ENCODE results near the gene LRRC61.
"Not testable (repeated sequence)": the region's sequence is repeated elsewhere in the genome, so short reads cannot be mapped to it uniquely, and the experiment has no call there.

Gene LRRC61

GRCh38 chr7:150307904-150308303 lies 15.3 kb upstream of the LRRC61 start:
- no peak for DNase-seq (ENCODE audit: low read depth)

GRCh38 chr7:150308575-150308974 lies 14.6 kb upstream of the LRRC61 start:
- DNase-seq (ENCODE audit: low read depth): no peak

GRCh38 chr7:150311146-150311545 lies 12.0 kb upstream of the LRRC61 start:
- DNase-seq (ENCODE audit: low read depth): no peak

- DNase-seq (ENCODE audit: low read depth): no peak
Measured at GRCh38 chr7:150311711-150312110, 11.4 kb upstream of the LRRC61 start.

- DNase-seq (ENCODE audit: low read depth): peak; percentile 47
Measured at GRCh38 chr7:150312649-150313366, 10.3 kb upstream of the LRRC61 start.

- DNase-seq (ENCODE audit: low read depth): no peak
Measured at GRCh38 chr7:150313367-150313809, 9.8 kb upstream of the LRRC61 start.

- DNase-seq (ENCODE audit: low read depth): no peak
Measured at GRCh38 chr7:150313870-150314269, 9.3 kb upstream of the LRRC61 start.

- no peak for DNase-seq (ENCODE audit: low read depth)
Measured at GRCh38 chr7:150314639-150315239, 8.4 kb upstream of the LRRC61 start.

- DNase-seq (ENCODE audit: low read depth): not testable (repeated sequence)
Measured at GRCh38 chr7:150316987-150317386, 6.2 kb upstream of the LRRC61 start.

- no peak for DNase-seq (ENCODE audit: low read depth)
Measured at GRCh38 chr7:150317748-150318444, 5.3 kb upstream of the LRRC61 start.

- DNase-seq (ENCODE audit: low read depth): no peak
Measured at GRCh38 chr7:150321788-150322113, 1.4 kb upstream of the LRRC61 start.

GRCh38 chr7:150322114-150322832 lies 882 bp upstream of the LRRC61 start:
- DNase-seq (ENCODE audit: low read depth): no peak

- DNase-seq (ENCODE audit: low read depth): no peak
Measured at GRCh38 chr7:150323682-150324372, 672 bp downstream of the LRRC61 start.

GRCh38 chr7:150324373-150324961 lies 1.3 kb downstream of the LRRC61 start:
- no peak for DNase-seq (ENCODE audit: low read depth)

- no peak for DNase-seq (ENCODE audit: low read depth)
Measured at GRCh38 chr7:150325110-150325611, 2.0 kb downstream of the LRRC61 start.

- no peak for DNase-seq (ENCODE audit: low read depth)
Measured at GRCh38 chr7:150325901-150326300, 2.7 kb downstream of the LRRC61 start.

- DNase-seq (ENCODE audit: low read depth): no peak
Measured at GRCh38 chr7:150326657-150327268, 3.6 kb downstream of the LRRC61 start.

GRCh38 chr7:150327308-150327707 lies 4.2 kb downstream of the LRRC61 start:
- no peak for DNase-seq (ENCODE audit: low read depth)

- DNase-seq (ENCODE audit: low read depth): no peak
Measured at GRCh38 chr7:150329331-150330120, 6.4 kb downstream of the LRRC61 start.

GRCh38 chr7:150330211-150330885 lies 7.2 kb downstream of the LRRC61 start:
- DNase-seq (ENCODE audit: low read depth): no peak

Measured in HS-5 (cell line).